GM18505 (cell line): ENCODE measurements around the gene TMEM175.

Experiments
- ATAC-seq: cut with Tn5 transposase; IDR thresholded peaks from one replicate; pipeline ENCODE4 v1.9.1; 2021; ENCODE audit not compliant: unreplicated experiment
- POLR2A ChIP-seq: IDR thresholded peaks from 4 replicates; pipeline ENCODE4 v1.6.1; 2011; ENCODE audit warnings: borderline replicate concordance; ENCODE audit not compliant: insufficient read depth, insufficient read length; ENCODE audit errors: extremely low read depth

TMEM175 gene

DNA sequence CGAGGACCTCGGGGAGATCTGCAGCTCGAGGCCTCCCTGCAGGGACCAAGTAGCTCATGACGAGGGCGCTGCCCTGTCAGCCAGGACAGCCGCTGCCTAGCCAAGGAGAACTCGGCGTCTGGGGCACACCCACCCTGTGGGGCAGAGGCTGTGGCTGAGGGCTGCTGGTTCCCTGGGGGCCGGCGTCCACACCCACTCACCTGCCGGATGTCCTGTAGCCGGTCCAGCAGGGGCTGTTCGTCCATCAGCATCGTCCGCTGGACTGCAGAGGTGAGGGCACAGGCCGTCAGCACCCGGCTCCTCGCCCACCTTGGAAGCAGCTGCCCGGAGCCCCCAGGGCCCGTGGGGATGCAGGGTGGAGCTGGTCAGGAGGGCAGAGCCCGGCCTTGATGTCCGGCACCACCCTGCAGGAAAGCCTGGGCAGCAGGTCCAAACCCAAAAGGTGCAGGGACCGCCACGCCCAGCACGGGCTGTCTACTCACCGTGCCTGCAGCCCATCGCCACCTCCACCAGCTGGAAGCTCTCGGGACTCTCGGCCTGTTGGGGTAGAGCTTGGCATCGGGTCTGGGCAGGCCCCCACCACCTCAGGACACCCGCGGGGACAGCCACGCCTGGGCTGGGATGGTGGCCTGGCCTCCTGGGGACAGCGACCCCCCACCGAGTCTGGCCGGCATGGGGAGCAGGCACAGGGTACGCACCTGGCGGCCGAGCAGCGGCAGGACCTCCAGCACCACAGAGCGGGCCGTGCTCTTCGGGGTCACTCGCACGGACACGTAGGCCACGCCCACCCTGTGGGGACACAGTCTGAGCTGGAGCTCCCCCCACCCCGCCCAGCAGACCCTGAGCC, 34.2 kb downstream of the TMEM175 start:
- no peak for TF ChIP-seq POLR2A
- no peak for ATAC-seq

DNA sequence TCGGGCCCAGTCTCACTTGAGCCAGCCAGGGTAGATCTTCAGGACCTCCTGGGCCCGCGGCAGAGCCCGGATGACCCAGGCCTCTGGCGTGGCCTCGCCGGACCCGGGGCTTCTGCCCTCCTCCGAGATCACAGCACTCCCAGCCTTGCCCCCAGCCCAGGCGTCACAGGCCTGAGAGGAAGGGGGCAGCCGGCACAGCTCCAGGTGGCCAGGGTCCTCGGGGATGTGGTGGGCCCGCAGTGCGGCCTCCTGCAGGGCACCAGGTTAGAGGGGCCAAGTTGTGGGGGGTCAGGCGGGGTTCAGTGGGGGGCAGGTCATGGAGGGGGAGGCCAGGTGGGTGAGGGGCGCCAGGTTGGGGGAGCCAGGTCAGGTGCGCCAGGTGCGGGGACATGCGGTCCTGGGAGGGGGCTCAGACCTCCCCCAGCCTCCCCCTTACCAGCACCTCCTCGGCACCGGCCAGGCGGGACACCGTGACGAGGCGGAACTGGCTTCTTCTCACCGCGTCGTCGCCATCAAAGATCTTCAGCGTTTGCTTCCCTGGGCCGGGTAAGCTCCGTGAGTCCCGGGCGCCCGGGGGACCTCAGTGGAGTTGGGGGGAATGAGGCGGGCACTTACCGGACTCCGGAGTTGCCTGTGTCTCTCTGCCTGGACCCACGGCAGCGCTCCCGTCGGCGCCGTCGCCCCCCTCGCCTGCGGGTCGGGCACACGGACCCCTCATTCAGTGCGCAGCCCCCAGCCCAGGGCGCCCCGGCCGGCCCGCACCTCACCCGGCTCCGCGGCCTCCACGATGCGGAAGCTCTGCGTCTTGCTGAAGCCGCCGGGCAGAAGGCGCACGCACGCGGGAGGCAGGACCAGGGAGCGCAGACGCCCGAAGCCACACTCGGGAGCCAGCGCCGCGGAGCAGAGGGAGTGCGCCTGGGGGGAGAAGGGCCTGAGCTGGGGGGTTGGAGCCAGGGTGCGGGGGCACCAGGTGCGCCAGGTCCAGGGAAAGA, 35.1 kb downstream of the TMEM175 start:
- no peak for ATAC-seq
- no peak for TF ChIP-seq POLR2A

- no peak for ATAC-seq
- no peak for TF ChIP-seq POLR2A
Measured at GRCh38 chr4:968221-968620, 36.0 kb downstream of the TMEM175 start.

GRCh38 chr4:968621-969394, 36.5 kb downstream of the TMEM175 start:
- no peak for ATAC-seq
- no peak for TF ChIP-seq POLR2A

DNA sequence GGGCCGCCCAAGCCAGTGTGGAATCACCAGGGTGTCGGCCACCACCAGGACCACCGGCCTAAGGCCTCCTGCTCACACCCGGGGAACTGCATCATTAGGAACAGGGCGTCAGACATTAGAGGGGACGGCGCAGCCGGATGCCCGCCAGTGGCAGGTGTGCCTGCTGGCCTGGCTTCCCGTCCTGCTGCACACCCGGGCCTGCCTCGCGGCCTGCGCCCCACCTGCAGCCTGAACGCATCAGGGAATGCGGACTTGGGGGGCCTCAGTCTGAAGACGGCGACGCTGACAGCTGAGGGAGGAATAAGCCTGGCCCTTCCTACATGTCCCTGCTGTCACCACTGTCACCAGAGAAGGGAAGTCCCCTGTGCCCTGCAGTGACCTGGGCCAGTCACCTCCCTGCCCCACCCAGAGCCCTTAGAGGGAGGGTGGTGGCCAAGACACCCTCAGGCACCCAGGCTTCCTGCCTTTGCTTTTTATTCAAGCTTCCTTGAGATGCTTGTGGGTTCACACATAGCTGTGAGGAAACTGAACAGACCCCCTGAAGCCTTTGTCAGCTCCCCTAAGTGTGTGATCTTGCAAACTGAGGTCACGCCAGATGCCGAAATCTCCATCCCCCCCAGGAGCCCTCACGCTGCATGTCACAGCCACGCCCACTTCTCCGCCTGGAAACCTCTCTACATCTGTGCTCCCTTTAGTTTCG, 37.9 kb downstream of the TMEM175 start:
- TF ChIP-seq POLR2A, result no peak

DNA sequence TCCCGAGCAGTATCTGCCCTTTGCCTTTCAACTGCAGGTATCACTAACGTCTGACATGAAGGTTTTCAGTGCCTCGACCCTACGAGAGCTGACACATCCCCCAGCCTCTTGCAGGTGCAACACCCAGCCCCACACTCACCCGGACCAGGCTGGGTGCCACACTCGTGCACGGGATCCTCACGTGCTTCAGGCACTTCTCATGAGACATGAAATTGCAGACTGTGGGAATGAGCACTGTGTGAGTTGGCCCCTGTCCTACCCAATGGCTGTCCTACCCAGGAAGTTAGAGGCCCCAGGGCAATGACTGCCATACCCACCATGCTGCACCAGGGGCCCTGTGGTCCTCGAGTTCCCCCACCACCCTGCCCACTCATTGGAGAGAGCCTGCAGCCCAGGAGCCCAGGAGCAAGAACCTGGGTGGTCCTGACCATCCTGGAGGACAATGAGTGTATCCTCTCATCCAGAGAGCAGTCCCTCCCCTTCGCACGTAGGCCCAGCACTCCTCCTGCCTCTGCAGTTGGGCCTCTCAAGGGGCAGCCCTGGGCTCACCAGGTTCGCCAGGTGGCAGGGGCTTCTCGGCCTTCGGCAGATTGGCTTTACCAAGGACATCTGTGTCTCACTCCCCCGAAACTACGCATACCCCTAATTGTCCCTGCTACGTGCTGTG, 38.7 kb downstream of the TMEM175 start:
- no peak for TF ChIP-seq POLR2A
- ATAC-seq, result no peak

More for the DNA sequence above, 37.9 kb downstream of the TMEM175 start:
- ATAC-seq, result no peak

- no peak for TF ChIP-seq POLR2A
- no peak for ATAC-seq
Measured at GRCh38 chr4:971666-972500, 39.6 kb downstream of the TMEM175 start.

GRCh38 chr4:972651-973424, 40.6 kb downstream of the TMEM175 start:
- ATAC-seq, result peak; percentile 47
- no peak for TF ChIP-seq POLR2A

GRCh38 chr4:973431-974397, 41.5 kb downstream of the TMEM175 start, which contains the start of gene DGKQ:
TSS of gene DGKQ (minus strand) at chr4:973569. CDS start at chr4:973482, 87 bp downstream.
- peak; percentile 72 for ATAC-seq
- peak; percentile 34 for TF ChIP-seq POLR2A
